ENCODE results near the gene GPBP1. TPM values are rescaled to one million over a fixed set of nuclear protein-coding genes. Genes with fewer than 3 reads are reported as not detected.

GPBP1 gene
- total and polyA plus RNA-seq, 2 donors (not counting 3 experiments of a cell fraction or from before 2014, with no cell fraction given): 11.7 to 57.4 TPM

GRCh38 chr5:57291894-57292293 is 118.0 kb downstream of the GPBP1 start:
- dilution Hi-C loops (cut with MboI; ENCODE audit: extremely low pct_ligation_motif_present, low sequenced_read_pairs): no loop called here
- FAIRE-seq: no peak
- no peaks in the 10 kb centered on the region for H3K9me3 ChIP-seq (replicated peaks; ENCODE audit: control insufficient read depth, insufficient read depth, low read length)
- ChIA-PET CTCF (no interaction called here), POLR2A (no interaction called here)
- TF ChIP-seq FOS (IDR thresholded peaks at IDR 0.05; ENCODE audit: borderline replicate concordance, insufficient read depth, low read length) (no peak), MYC (IDR thresholded peaks at IDR 0.05; ENCODE audit: low read depth, low read length) (no peak), POLR2AphosphoS5 (IDR thresholded peaks at IDR 0.05; ENCODE audit: insufficient read depth, low read depth, low read length) (no peak), MAX (IDR thresholded peaks at IDR 0.05; ENCODE audit: insufficient read depth, insufficient read length) (no peak), CTCF (IDR thresholded peaks at IDR 0.05; ENCODE audit: extremely low read depth in 1 of 2, insufficient read depth in 1 of 2, low read depth in 1 of 2, low read length in 2 of 2) (no peak), JUN (IDR thresholded peaks at IDR 0.05; ENCODE audit: borderline replicate concordance, insufficient read depth, insufficient read length, low read depth) (no peak), GATA2 (IDR thresholded peaks at IDR 0.05; ENCODE audit: insufficient read depth, insufficient read length, low read depth, low read length) (no peak), POLR2A (IDR thresholded peaks at IDR 0.05; ENCODE audit: low read depth, low read length) (no peak), EZH2 (IDR thresholded peaks at IDR 0.05; ENCODE audit: borderline replicate concordance, low read depth, low read length, severe bottlenecking) (no peak)
- no peak overlapping the region for H3K9ac ChIP-seq (replicated peaks; ENCODE audit: extremely low read depth, insufficient read depth, low read length)
- no peak overlapping the region for H2AFZ ChIP-seq (ENCODE audit: low read depth, low read length)
- DNase-seq (ENCODE audit: low read depth, low spot score): no peak
- H3K36me3 ChIP-seq (ENCODE audit: control insufficient read depth in 2 of 2, extremely low read depth in 1 of 2, insufficient read depth in 2 of 2, low read length in 2 of 2): no peaks in the 10 kb centered on the region
- BruUV-seq (replicated peaks): no TSS peak
- H3K79me2 ChIP-seq (ENCODE audit: control insufficient read depth, insufficient read depth, low read length): no peaks in the 10 kb centered on the region
- H4K20me1 ChIP-seq (replicated peaks; ENCODE audit: control insufficient read depth, extremely low read depth, insufficient read depth, low read length): no peaks in the 10 kb centered on the region
- H3K4me1 ChIP-seq (ENCODE audit: control insufficient read depth, extremely low read depth, insufficient read depth, low read length): no peaks in the 10 kb centered on the region
- H3K9me1 ChIP-seq (replicated peaks; ENCODE audit: control insufficient read depth, extremely low read depth, insufficient read depth, low read length): no peaks in the 10 kb centered on the region
- no peak overlapping the region for H3K4me2 ChIP-seq (ENCODE audit: insufficient read depth, low read length)
- intact Hi-C loops (cut with micrococcal nuclease): no loop called here
- no peak overlapping the region for H3K27ac ChIP-seq (ENCODE audit: insufficient read depth, low read depth, low read length)
- no peak overlapping the region for H3K4me3 ChIP-seq (replicated peaks in 1 of 3; ENCODE audit: insufficient read depth in 1 of 3, low read depth in 1 of 3, low read length in 3 of 3)
- H3K27me3 ChIP-seq (ENCODE audit: control insufficient read depth in 2 of 2, insufficient read depth in 2 of 2, low read length in 2 of 2): no peaks in the 10 kb centered on the region
